Large intestine (tissue), 3 donors: Measurements from ENCODE around the gene XAB2. TPM values are rescaled to one million over a fixed set of nuclear protein-coding genes. Genes with fewer than 3 reads are reported as not detected.

Source experiments
- DNase-seq, 2 donors: peaks; one replicate each; pipeline versions ENCODE4 v3.0.0 to v3.0.0-alpha.2; 2013
- H3K27ac ChIP-seq: one replicate; pipeline ENCODE4 v1.5.1; 2013; ENCODE audit warnings: low read length
- H3K27me3 ChIP-seq: 2 replicates; pipeline ENCODE4 v1.6.1; 2013; ENCODE audit warnings: low read length; ENCODE audit not compliant: control insufficient read depth, insufficient read depth
- H3K36me3 ChIP-seq: 2 replicates; pipeline ENCODE4 v1.6.1; 2013; ENCODE audit warnings: low read length; ENCODE audit not compliant: control insufficient read depth, insufficient read depth
- H3K4me1 ChIP-seq: one replicate; pipeline ENCODE4 v1.6.1; 2013; ENCODE audit warnings: low read length; ENCODE audit not compliant: control insufficient read depth, insufficient read depth
- H3K4me3 ChIP-seq: one replicate; pipeline ENCODE4 v1.5.1; 2013; ENCODE audit warnings: low read length
- H3K9me3 ChIP-seq: one replicate; pipeline ENCODE4 v1.6.1; 2013; ENCODE audit warnings: mild to moderate bottlenecking, low read depth, low read length, moderate library complexity; ENCODE audit not compliant: control insufficient read depth
- WGBS: methylation state at CpG from one replicate; pipeline ENCODE4 v1.1.5; 2013; ENCODE audit warnings: low lambda C conversion rate; ENCODE audit not compliant: insufficient coverage; 5-methylcytosine and 5-hydroxymethylcytosine counted together
- polyA plus RNA-seq: library from polyadenylated mRNA; unstranded; fragments of 120-200 nt; gene quantifications from one replicate; pipeline ENCODE4 v1.2.1, GENCODE V29; 2013

Gene XAB2
- polyA plus RNA-seq, 1 donor = 29.1 TPM

- Histone ChIP-seq H3K27ac (no peak overlapping the region), H3K27me3 (no peaks in the 10 kb centered on the region), H3K36me3 (peaks cover 78% of the 10 kb centered on the region), H3K4me1 (no peaks in the 10 kb centered on the region), H3K4me3 (no peak overlapping the region), H3K9me3 (no peaks in the 10 kb centered on the region)
- WGBS = no CpG with 5 or more reads among the region's 57 CpGs
- no peak for DNase-seq
These were observed 8.6 kb downstream of the XAB2 start for GRCh38 chr19:7620442-7621412.

DNA sequence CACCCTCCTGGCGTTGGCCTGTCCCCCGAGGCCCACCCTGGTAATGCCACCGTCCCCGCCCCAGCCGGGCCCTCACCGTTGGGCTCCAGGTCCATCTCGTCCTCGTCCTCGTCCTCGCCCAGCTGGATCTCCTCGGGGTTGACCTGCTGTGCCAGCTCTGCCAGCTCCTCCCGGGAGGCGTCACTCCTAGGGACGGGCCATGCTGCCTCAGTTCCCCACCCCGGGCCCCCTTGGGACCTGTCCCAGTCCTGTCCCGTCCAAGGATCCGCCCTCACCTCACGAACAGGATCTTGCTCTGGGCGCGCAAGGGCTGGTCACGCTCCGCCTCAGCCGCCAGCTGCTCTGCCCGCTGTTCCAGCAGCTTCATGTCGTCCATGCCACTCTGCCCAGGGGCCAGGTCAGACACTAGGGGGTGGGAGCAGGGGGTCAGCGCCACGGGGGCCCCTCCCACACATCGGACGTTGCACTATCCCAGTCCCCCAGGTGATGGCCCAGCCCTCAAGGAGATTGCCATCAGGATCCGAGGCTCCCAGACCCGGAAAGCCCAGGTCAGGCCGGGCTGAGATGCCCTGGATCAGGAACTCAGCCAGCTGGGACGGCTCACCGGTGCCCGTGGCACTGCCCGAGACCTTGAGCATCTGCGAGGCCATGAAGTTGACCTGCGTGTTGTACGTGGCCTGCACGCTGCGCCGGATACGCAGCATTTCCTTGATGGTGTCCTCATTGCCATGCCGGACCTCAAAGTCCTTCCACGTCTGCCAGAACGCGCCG, 9.5 kb downstream of the XAB2 start:
- peaks cover 76% of the 10 kb centered on the region for H3K36me3 ChIP-seq
- no peak overlapping the region for H3K4me3 ChIP-seq
- no peaks in the 10 kb centered on the region for H3K4me1 ChIP-seq
- H3K27me3 ChIP-seq = no peaks in the 10 kb centered on the region
- DNase-seq = no peak
- no peaks in the 10 kb centered on the region for H3K9me3 ChIP-seq
- no CpG with 5 or more reads among the region's 48 CpGs for WGBS
- no peak overlapping the region for H3K27ac ChIP-seq

DNA sequence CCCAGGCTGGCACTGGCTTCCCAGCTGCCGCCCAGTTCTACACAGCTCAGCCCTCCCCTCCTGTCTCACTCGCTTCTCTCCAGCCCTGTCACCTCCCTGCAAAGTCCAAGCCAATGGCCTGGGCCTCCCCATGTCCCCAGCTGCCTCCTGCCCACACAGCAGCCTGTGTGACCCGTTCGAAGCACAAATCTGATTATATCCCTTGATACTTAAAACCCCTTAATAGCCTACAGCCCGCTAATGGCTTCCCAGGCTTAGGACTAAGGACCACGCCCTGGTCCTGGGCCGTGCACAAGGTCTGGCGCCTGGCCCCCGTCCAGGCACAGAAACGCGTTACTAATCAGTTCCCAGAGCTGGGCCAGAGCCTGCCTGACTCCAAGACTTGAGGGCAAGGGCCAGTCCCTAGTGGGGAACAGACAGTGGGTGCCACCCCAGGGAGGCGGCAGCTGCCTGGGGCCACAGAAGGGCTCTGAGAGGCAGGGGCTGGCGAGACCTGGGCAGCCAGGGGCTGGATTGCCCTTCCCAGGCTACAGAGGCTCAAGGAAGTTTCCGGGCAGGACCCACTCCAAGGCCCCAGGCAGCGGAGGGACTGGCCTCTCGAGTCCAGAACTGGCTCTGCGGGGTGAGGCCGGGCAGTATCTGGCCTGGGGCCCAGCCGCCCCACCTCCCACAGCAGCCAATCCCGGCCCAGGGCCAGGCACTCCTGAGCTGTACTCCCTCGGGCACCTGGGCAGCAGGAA, 10.4 kb downstream of the XAB2 start:
- Histone ChIP-seq H3K4me3 (no peak overlapping the region), H3K27ac (no peak overlapping the region), H3K36me3 (peaks cover 74% of the 10 kb centered on the region), H3K4me1 (no peaks in the 10 kb centered on the region), H3K9me3 (no peaks in the 10 kb centered on the region), H3K27me3 (no peaks in the 10 kb centered on the region)
- DNase-seq = peak in 1 of 2 donors; percentile 35
- WGBS = no CpG with 5 or more reads among the region's 21 CpGs

DNA sequence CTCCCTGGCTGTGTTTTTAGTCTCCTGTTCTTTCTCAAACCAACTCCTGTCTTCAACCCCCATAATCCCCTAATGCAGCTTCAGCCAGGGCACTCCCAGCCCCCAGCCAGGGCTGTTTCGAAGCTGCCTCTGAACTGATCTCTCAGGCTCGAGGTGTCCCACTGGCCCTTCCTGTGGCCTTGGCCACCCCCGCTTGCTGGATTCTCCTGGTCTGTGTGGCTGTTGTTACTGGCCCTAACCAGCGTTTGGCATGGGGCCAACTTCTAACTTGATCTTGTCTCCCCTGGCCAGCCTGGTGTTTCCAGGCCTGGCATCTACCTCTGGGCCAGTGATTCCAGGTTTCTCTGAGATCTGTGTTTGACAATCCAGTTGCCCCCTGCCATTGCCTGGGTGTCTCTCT, 11.0 kb downstream of the XAB2 start:
- H3K27ac ChIP-seq = no peak overlapping the region
- peaks cover 74% of the 10 kb centered on the region for H3K36me3 ChIP-seq
- no peaks in the 10 kb centered on the region for H3K4me1 ChIP-seq
- no peaks in the 10 kb centered on the region for H3K9me3 ChIP-seq
- no peak for DNase-seq
- WGBS = no CpG with 5 or more reads among the region's 4 CpGs
- H3K4me3 ChIP-seq = no peak overlapping the region
- no peaks in the 10 kb centered on the region for H3K27me3 ChIP-seq

GRCh38 chr19:7617735-7618134, 11.6 kb downstream of the XAB2 start:
- no CpG with 5 or more reads among the region's 28 CpGs for WGBS
- Histone ChIP-seq H3K27me3 (no peaks in the 10 kb centered on the region), H3K4me3 (no peak overlapping the region), H3K27ac (no peak overlapping the region), H3K4me1 (no peaks in the 10 kb centered on the region), H3K9me3 (no peaks in the 10 kb centered on the region), H3K36me3 (peaks cover 70% of the 10 kb centered on the region)
- no peak for DNase-seq

- Histone ChIP-seq H3K9me3 (no peaks in the 10 kb centered on the region), H3K36me3 (peaks cover 68% of the 10 kb centered on the region), H3K4me3 (no peak overlapping the region), H3K27ac (no peak overlapping the region), H3K27me3 (no peaks in the 10 kb centered on the region), H3K4me1 (no peaks in the 10 kb centered on the region)
- no peak for DNase-seq
- no CpG with 5 or more reads among the region's 12 CpGs for WGBS
These were observed 12.2 kb downstream of the XAB2 start for GRCh38 chr19:7617172-7617571.

DNA sequence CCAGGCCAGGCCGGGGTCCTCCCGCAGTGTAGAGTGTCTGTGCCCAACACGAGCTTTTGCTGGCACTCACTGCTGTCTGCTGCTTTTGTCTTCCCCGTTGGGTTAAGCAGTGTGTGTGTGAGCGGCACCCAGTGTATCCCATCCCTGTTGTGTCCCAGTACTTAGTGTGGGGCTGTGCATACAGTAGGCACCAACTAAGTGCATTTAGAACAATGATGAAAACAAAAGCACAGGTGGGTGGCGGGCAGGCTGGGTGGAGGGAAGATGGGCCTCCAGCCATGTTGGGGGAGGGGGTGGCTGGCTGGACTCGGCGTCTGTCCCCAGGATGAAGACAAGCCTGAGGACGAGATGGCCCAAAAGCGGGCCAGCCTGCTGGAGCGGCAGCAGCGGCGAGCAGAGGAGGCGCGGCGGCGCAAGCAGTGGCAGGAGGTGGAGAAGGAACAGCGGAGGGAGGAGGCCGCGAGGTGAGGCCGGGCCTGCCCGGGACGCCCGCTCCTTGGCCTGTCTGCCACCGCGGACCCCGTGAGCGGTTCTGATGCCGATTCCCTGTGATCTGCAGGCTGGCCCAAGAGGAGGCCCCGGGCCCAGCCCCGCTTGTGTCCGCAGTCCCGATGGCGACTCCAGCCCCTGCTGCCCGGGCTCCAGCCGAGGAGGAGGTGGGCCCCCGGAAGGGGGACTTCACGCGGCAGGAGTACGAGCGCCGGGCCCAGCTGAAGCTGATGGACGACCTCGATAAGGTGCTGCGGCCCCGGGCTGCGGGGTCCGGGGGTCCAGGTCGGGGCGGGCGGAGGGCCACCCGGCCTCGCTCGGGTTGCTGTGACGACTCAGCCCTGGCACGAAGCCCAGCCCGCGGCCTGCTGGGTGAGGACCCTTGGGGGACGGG, 14.2 kb downstream of the XAB2 start:
- Histone ChIP-seq H3K9me3 (no peaks in the 10 kb centered on the region), H3K4me3 (no peak overlapping the region), H3K27ac (no peak overlapping the region), H3K4me1 (no peaks in the 10 kb centered on the region), H3K36me3 (peaks cover 73% of the 10 kb centered on the region), H3K27me3 (no peaks in the 10 kb centered on the region)
- DNase-seq = no peak
- no CpG with 5 or more reads among the region's 59 CpGs for WGBS

- no peaks in the 10 kb centered on the region for H3K4me1 ChIP-seq
- H3K27me3 ChIP-seq = no peaks in the 10 kb centered on the region
- no peak for DNase-seq
- peaks cover 67% of the 10 kb centered on the region for H3K36me3 ChIP-seq
- no peak overlapping the region for H3K27ac ChIP-seq
- peaks cover 2% of the 10 kb centered on the region for H3K9me3 ChIP-seq
- no peak overlapping the region for H3K4me3 ChIP-seq
- no CpG with 5 or more reads among the region's 81 CpGs for WGBS
These were observed 16.8 kb downstream of the XAB2 start for GRCh38 chr19:7612282-7613274.
